HEK293 (cell line): ENCODE measurements around the gene RALGAPA2.

ENCODE experiments used
- BCL11B ChIP-seq: fragments of 450-650 bp; formaldehyde crosslinking; IDR thresholded peaks from 2 replicates; pipeline ENCODE4 v1.5.1; 2016; ENCODE audit warnings: low read depth, missing biosample characterization, missing genetic modification characterization
- KLF1 ChIP-seq: fragments of 450-650 bp; formaldehyde crosslinking; IDR thresholded peaks from 2 replicates; pipeline ENCODE4 v1.5.1; 2016; ENCODE audit warnings: missing biosample characterization, missing genetic modification characterization
- KLF10 ChIP-seq: fragments of 450-650 bp; IDR thresholded peaks from 2 replicates; pipeline ENCODE4 v1.5.1; 2018; ENCODE audit warnings: missing biosample characterization, mild to moderate bottlenecking, missing genetic modification characterization
- KLF9 ChIP-seq: fragments of 450-650 bp; formaldehyde crosslinking; IDR thresholded peaks from 2 replicates; pipeline ENCODE4 v1.5.1; 2016; ENCODE audit warnings: missing biosample characterization, missing genetic modification characterization, low read depth
- OSR2 ChIP-seq: fragments of 450-650 bp; formaldehyde crosslinking; IDR thresholded peaks from 2 replicates; pipeline ENCODE4 v1.5.1; 2016; ENCODE audit warnings: missing biosample characterization, missing genetic modification characterization
- SP2 ChIP-seq: fragments of 450-650 bp; formaldehyde crosslinking; IDR thresholded peaks from 2 replicates; pipeline ENCODE4 v1.5.1; 2016; ENCODE audit warnings: missing biosample characterization, missing genetic modification characterization
- ZBTB8A ChIP-seq: fragments of 450-650 bp; formaldehyde crosslinking; IDR thresholded peaks from 2 replicates; pipeline ENCODE4 v1.5.1; 2016; ENCODE audit warnings: missing biosample characterization, missing genetic modification characterization
- ZEB2 ChIP-seq: fragments of 450-650 bp; formaldehyde crosslinking; IDR thresholded peaks from 2 replicates; pipeline ENCODE4 v1.5.1; 2016; ENCODE audit warnings: missing biosample characterization, missing genetic modification characterization
- ZFHX2 ChIP-seq: fragments of 450-650 bp; formaldehyde crosslinking; conservative IDR thresholded peaks from 2 replicates; pipeline ENCODE4 v1.5.1; 2016; ENCODE audit warnings: missing biosample characterization, missing genetic modification characterization
- ZFP37 ChIP-seq: fragments of 450-650 bp; formaldehyde crosslinking; IDR thresholded peaks from 2 replicates; pipeline ENCODE4 v1.5.1; 2016; ENCODE audit warnings: missing biosample characterization, missing genetic modification characterization
- ZNF146 ChIP-seq: fragments of 450-650 bp; formaldehyde crosslinking; IDR thresholded peaks from 2 replicates; pipeline ENCODE4 v1.5.1; 2016; ENCODE audit warnings: missing biosample characterization, missing genetic modification characterization
- ZNF155 ChIP-seq: fragments of 450-650 bp; formaldehyde crosslinking; IDR thresholded peaks from 2 replicates; pipeline ENCODE4 v1.5.1; 2016; ENCODE audit warnings: missing biosample characterization, missing genetic modification characterization
- ZNF19 ChIP-seq: fragments of 450-650 bp; formaldehyde crosslinking; IDR thresholded peaks from 2 replicates; pipeline ENCODE4; 2016; ENCODE audit warnings: missing biosample characterization, missing genetic modification characterization, low read depth
- ZNF266 ChIP-seq: fragments of 450-650 bp; formaldehyde crosslinking; IDR thresholded peaks from 2 replicates; pipeline ENCODE4 v1.5.1; 2016; ENCODE audit warnings: missing biosample characterization, missing genetic modification characterization, low read depth
- ZNF274 ChIP-seq, 2 experiments: fragments of 200-500 bp in 1 of 2; fragments of 450-650 bp in 1 of 2; sonication (Bioruptor generic) in 1 of 2; formaldehyde crosslinking in 1 of 2; IDR thresholded peaks; 2 replicates each; pipeline versions ENCODE4 v1.5.1 to v1.6.1; 2014 to 2016; ENCODE audit warnings: borderline replicate concordance in 1 of 2, inconsistent platforms in 1 of 2, low read length in 1 of 2, missing biosample characterization in 1 of 2, missing genetic modification characterization in 1 of 2
- ZNF366 ChIP-seq: fragments of 450-650 bp; formaldehyde crosslinking; conservative IDR thresholded peaks from 2 replicates; pipeline ENCODE4 v1.5.1; 2016; ENCODE audit warnings: missing biosample characterization, missing genetic modification characterization
- ZNF391 ChIP-seq: fragments of 450-650 bp; formaldehyde crosslinking; IDR thresholded peaks from 2 replicates; pipeline ENCODE4 v1.5.1; 2016; ENCODE audit warnings: low read depth, missing biosample characterization, missing genetic modification characterization, borderline replicate concordance
- ZNF549 ChIP-seq: fragments of 450-650 bp; IDR thresholded peaks from 2 replicates; pipeline ENCODE4 v1.5.1; 2018; ENCODE audit warnings: missing biosample characterization, missing genetic modification characterization, mild to moderate bottlenecking, inconsistent platforms, moderate library complexity
- ZNF768 ChIP-seq: fragments of 450-650 bp; formaldehyde crosslinking; IDR thresholded peaks from 2 replicates; pipeline ENCODE4 v1.5.1; 2018; ENCODE audit warnings: missing biosample characterization, mild to moderate bottlenecking, missing genetic modification characterization
- ZNF785 ChIP-seq: fragments of 450-650 bp; formaldehyde crosslinking; IDR thresholded peaks from 2 replicates; pipeline ENCODE4 v1.5.1; 2016; ENCODE audit warnings: missing biosample characterization, missing genetic modification characterization
- ZNF843 ChIP-seq: fragments of 450-650 bp; formaldehyde crosslinking; IDR thresholded peaks from 2 replicates; pipeline ENCODE4 v1.5.1; 2016; ENCODE audit warnings: missing biosample characterization, missing genetic modification characterization
- TF ChIP-seq, protein P1 (sequence below): fragments of 450-650 bp; formaldehyde crosslinking; IDR thresholded peaks from 2 replicates; pipeline ENCODE4 v1.5.1; 2016; ENCODE audit warnings: missing biosample characterization, missing genetic modification characterization
- TF ChIP-seq, protein P2 (sequence below): fragments of 450-650 bp; formaldehyde crosslinking; IDR thresholded peaks from 2 replicates; pipeline ENCODE4 v1.5.1; 2016; ENCODE audit warnings: missing biosample characterization, missing genetic modification characterization
- TF ChIP-seq, protein P3 (sequence below): fragments of 450-650 bp; formaldehyde crosslinking; IDR thresholded peaks from 2 replicates; pipeline ENCODE4 v1.5.1; 2017; ENCODE audit warnings: missing biosample characterization, missing genetic modification characterization
- TF ChIP-seq, protein P4 (sequence below): fragments of 450-650 bp; formaldehyde crosslinking; IDR thresholded peaks from 2 replicates; pipeline ENCODE4 v1.5.1; 2016; ENCODE audit warnings: missing biosample characterization, missing genetic modification characterization
- TF ChIP-seq, protein P5 (sequence below): fragments of 450-650 bp; formaldehyde crosslinking; IDR thresholded peaks from 2 replicates; pipeline ENCODE4; 2016; ENCODE audit warnings: missing biosample characterization, missing genetic modification characterization
- TF ChIP-seq, protein P6 (sequence below): fragments of 450-650 bp; formaldehyde crosslinking; IDR thresholded peaks from 2 replicates; pipeline ENCODE4 v1.5.1; 2016; ENCODE audit warnings: missing biosample characterization, missing genetic modification characterization
- TF ChIP-seq, protein P7 (sequence below): fragments of 450-650 bp; formaldehyde crosslinking; IDR thresholded peaks from 2 replicates; pipeline ENCODE4 v1.5.1; 2016; ENCODE audit warnings: missing biosample characterization, missing genetic modification characterization

The RALGAPA2 gene

DNA sequence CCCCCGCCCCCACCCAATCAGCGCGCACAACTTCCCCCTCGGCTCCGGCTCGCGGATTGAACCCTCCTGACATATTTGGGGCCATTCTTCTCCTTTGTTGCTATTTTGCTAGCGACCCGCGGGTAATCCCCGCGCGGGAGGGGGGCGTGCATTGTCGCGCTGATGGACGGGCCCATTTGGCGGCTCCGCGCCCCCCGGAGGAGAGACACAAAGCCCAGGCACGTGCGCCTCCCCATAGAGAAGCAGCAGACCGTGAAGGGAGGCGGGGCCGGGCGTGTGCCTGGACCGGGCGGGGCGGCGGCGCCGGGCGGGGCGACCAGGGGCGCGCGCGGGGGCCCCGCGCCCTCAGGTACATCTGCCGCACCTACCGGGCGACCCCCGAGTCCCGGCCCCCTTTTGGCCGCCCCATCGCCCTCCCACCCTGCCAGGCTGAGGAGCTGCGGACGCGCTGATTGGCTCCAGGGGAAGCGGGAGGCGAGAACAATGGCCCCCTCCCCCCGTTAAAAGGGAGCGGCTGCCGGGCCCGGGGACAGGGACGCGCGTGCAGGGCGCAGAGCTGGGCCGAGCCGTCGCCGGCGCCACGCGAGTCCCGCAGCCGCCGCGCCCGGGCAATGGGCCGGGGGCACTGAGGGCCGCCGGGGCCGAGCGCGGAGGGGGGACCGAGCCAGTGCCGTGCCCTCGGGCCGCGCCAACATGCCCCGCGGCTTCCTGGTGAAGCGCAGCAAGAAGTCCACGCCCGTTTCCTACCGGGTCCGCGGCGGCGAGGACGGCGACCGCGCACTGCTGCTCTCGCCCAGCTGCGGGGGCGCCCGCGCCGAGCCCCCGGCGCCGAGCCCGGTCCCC is 344.6 kb downstream of the RALGAPA2 start, which contains the start of gene INSM1 (continued):
- TF ChIP-seq, protein P1, sequence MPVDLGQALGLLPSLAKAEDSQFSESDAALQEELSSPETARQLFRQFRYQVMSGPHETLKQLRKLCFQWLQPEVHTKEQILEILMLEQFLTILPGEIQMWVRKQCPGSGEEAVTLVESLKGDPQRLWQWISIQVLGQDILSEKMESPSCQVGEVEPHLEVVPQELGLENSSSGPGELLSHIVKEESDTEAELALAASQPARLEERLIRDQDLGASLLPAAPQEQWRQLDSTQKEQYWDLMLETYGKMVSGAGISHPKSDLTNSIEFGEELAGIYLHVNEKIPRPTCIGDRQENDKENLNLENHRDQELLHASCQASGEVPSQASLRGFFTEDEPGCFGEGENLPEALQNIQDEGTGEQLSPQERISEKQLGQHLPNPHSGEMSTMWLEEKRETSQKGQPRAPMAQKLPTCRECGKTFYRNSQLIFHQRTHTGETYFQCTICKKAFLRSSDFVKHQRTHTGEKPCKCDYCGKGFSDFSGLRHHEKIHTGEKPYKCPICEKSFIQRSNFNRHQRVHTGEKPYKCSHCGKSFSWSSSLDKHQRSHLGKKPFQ, result no peak
- TF ChIP-seq ZNF549 (tag by site-specific recombination) (no peak), KLF10 (tag by site-specific recombination) (peak; percentile 76), ZNF843 (tag by site-specific recombination) (peak; percentile 60), ZNF785 (tag by site-specific recombination) (no peak), ZNF19 (tag by site-specific recombination) (no peak), ZNF146 (tag by site-specific recombination) (no peak), ZEB2 (tag by site-specific recombination) (peak; percentile 48; the same call in 1 of the 2 replicates), ZBTB8A (tag by site-specific recombination) (peak; percentile 72), BCL11B (tag by site-specific recombination) (0 out of 2 replicates have a peak, but pooled peaks have one; percentile 29), OSR2 (peak; percentile 52), SP2 (tag by site-specific recombination) (peak; percentile 51), ZNF366 (tag by site-specific recombination) (no peak), ZNF391 (tag by site-specific recombination) (no peak), ZNF768 (no peak), ZFP37 (tag by site-specific recombination) (no peak), ZNF155 (tag by site-specific recombination) (no peak), ZNF266 (no peak), ZFHX2 (tag by site-specific recombination) (peak; percentile 54), ZNF274 (IDR thresholded peaks at IDR 0.05; ENCODE audit: low read length) (no peak), ZNF274 (tag by site-specific recombination; IDR thresholded peaks at IDR 0.05; ENCODE audit: borderline replicate concordance) (no peak), KLF1 (tag by site-specific recombination) (peak; percentile 92), KLF9 (tag by site-specific recombination) (peak; percentile 64; the same call in 1 of the 2 replicates)
- TF ChIP-seq, protein P2, sequence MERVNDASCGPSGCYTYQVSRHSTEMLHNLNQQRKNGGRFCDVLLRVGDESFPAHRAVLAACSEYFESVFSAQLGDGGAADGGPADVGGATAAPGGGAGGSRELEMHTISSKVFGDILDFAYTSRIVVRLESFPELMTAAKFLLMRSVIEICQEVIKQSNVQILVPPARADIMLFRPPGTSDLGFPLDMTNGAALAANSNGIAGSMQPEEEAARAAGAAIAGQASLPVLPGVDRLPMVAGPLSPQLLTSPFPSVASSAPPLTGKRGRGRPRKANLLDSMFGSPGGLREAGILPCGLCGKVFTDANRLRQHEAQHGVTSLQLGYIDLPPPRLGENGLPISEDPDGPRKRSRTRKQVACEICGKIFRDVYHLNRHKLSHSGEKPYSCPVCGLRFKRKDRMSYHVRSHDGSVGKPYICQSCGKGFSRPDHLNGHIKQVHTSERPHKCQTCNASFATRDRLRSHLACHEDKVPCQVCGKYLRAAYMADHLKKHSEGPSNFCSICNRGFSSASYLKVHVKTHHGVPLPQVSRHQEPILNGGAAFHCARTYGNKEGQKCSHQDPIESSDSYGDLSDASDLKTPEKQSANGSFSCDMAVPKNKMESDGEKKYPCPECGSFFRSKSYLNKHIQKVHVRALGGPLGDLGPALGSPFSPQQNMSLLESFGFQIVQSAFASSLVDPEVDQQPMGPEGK, result peak; percentile 64
- TF ChIP-seq, protein P3, sequence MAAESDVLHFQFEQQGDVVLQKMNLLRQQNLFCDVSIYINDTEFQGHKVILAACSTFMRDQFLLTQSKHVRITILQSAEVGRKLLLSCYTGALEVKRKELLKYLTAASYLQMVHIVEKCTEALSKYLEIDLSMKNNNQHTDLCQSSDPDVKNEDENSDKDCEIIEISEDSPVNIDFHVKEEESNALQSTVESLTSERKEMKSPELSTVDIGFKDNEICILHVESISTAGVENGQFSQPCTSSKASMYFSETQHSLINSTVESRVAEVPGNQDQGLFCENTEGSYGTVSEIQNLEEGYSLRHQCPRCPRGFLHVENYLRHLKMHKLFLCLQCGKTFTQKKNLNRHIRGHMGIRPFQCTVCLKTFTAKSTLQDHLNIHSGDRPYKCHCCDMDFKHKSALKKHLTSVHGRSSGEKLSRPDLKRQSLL (tag by site-specific recombination), result no peak
- TF ChIP-seq, protein P4, sequence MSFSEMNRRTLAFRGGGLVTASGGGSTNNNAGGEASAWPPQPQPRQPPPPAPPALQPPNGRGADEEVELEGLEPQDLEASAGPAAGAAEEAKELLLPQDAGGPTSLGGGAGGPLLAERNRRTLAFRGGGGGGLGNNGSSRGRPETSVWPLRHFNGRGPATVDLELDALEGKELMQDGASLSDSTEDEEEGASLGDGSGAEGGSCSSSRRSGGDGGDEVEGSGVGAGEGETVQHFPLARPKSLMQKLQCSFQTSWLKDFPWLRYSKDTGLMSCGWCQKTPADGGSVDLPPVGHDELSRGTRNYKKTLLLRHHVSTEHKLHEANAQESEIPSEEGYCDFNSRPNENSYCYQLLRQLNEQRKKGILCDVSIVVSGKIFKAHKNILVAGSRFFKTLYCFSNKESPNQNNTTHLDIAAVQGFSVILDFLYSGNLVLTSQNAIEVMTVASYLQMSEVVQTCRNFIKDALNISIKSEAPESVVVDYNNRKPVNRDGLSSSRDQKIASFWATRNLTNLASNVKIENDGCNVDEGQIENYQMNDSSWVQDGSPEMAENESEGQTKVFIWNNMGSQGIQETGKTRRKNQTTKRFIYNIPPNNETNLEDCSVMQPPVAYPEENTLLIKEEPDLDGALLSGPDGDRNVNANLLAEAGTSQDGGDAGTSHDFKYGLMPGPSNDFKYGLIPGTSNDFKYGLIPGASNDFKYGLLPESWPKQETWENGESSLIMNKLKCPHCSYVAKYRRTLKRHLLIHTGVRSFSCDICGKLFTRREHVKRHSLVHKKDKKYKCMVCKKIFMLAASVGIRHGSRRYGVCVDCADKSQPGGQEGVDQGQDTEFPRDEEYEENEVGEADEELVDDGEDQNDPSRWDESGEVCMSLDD (tag by site-specific recombination), result no peak
- TF ChIP-seq, protein P5, sequence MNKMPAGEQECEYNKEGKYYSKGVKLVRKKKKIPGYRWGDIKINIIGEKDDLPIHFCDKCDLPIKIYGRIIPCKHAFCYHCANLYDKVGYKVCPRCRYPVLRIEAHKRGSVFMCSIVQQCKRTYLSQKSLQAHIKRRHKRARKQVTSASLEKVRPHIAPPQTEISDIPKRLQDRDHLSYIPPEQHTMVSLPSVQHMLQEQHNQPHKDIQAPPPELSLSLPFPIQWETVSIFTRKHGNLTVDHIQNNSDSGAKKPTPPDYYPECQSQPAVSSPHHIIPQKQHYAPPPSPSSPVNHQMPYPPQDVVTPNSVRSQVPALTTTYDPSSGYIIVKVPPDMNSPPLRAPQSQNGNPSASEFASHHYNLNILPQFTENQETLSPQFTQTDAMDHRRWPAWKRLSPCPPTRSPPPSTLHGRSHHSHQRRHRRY (tag by site-specific recombination), result no peak
- TF ChIP-seq, protein P6, sequence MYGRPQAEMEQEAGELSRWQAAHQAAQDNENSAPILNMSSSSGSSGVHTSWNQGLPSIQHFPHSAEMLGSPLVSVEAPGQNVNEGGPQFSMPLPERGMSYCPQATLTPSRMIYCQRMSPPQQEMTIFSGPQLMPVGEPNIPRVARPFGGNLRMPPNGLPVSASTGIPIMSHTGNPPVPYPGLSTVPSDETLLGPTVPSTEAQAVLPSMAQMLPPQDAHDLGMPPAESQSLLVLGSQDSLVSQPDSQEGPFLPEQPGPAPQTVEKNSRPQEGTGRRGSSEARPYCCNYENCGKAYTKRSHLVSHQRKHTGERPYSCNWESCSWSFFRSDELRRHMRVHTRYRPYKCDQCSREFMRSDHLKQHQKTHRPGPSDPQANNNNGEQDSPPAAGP (tag by site-specific recombination), result peak; percentile 87
- TF ChIP-seq, protein P7, sequence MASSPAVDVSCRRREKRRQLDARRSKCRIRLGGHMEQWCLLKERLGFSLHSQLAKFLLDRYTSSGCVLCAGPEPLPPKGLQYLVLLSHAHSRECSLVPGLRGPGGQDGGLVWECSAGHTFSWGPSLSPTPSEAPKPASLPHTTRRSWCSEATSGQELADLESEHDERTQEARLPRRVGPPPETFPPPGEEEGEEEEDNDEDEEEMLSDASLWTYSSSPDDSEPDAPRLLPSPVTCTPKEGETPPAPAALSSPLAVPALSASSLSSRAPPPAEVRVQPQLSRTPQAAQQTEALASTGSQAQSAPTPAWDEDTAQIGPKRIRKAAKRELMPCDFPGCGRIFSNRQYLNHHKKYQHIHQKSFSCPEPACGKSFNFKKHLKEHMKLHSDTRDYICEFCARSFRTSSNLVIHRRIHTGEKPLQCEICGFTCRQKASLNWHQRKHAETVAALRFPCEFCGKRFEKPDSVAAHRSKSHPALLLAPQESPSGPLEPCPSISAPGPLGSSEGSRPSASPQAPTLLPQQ (tag by site-specific recombination), result peak; percentile 61
